ENCODE results near the gene ATP5IF1.

DNA sequence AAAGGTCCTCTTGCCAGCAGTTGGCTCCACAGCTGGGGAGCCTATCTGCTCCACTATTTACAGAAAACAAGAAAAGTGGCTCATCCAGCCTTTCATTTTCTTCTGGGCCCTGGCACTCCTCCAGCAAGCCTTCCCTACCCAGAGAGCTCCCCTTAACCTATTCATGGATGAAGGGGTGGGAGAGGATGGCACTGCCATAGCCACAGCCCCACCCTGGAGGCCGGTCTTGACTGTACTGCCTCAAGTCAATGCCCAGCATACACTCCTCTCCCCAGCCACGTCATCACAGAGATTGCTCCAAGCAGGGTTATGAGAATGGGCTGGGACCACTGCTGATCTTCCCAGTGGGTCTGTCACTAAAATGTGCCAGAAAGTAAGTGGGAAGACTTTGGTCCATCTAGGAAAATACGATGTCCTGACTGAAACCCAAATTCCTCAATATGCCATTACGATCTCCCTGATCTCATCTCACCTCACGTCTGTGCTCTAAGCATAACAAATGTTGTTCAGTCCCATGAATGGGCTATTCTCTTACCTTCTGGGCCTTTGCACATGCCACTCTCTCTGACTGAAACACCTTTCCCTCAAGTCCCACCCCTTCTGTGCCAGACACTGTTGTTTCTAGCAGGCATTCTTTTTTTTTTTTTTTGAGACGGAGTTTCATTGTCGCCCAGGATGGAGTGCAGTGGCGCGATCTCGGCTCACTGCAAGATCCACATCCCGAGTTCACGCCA, 38.1 kb upstream of the ATP5IF1 start:
- peak; percentile 42 for TF ChIP-seq POLR2A (conservative IDR thresholded peaks at IDR 0.05)
- TF ChIP-seq MCM5 (IDR thresholded peaks at IDR 0.05; ENCODE audit: low read depth): no peak
- TF ChIP-seq, protein P1, sequence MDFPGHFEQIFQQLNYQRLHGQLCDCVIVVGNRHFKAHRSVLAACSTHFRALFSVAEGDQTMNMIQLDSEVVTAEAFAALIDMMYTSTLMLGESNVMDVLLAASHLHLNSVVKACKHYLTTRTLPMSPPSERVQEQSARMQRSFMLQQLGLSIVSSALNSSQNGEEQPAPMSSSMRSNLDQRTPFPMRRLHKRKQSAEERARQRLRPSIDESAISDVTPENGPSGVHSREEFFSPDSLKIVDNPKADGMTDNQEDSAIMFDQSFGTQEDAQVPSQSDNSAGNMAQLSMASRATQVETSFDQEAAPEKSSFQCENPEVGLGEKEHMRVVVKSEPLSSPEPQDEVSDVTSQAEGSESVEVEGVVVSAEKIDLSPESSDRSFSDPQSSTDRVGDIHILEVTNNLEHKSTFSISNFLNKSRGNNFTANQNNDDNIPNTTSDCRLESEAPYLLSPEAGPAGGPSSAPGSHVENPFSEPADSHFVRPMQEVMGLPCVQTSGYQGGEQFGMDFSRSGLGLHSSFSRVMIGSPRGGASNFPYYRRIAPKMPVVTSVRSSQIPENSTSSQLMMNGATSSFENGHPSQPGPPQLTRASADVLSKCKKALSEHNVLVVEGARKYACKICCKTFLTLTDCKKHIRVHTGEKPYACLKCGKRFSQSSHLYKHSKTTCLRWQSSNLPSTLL (IDR thresholded peaks at IDR 0.05): no peak
- TF ChIP-seq EHMT2 (IDR thresholded peaks at IDR 0.05): no peak
- no peak for TF ChIP-seq JUND (IDR thresholded peaks at IDR 0.05; ENCODE audit: borderline replicate concordance, low read depth, low read length)
- no peak for TF ChIP-seq JUND (tag; IDR thresholded peaks at IDR 0.05; ENCODE audit: borderline replicate concordance, low read depth, low read length)
- TF ChIP-seq SPI1 (IDR thresholded peaks at IDR 0.05; ENCODE audit: borderline replicate concordance, low read depth, low read length): no peak
- TF ChIP-seq, protein P2, sequence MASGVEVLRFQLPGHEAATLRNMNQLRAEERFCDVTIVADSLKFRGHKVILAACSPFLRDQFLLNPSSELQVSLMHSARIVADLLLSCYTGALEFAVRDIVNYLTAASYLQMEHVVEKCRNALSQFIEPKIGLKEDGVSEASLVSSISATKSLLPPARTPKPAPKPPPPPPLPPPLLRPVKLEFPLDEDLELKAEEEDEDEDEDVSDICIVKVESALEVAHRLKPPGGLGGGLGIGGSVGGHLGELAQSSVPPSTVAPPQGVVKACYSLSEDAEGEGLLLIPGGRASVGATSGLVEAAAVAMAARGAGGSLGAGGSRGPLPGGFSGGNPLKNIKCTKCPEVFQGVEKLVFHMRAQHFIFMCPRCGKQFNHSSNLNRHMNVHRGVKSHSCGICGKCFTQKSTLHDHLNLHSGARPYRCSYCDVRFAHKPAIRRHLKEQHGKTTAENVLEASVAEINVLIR (CRISPR knock-in tag; IDR thresholded peaks at IDR 0.05): no peak
- TF ChIP-seq POU5F1 (IDR thresholded peaks at IDR 0.05; ENCODE audit: borderline replicate concordance, low read depth, low read length, partially characterized antibody): no peak

All from K562 (cell line).